RWPE2 (cell line): ENCODE data around the gene PLAAT5.
"Not testable (repeated sequence)": the region's sequence is repeated elsewhere in the genome, so short reads cannot be mapped to it uniquely, and the experiment has no call there.

Source experiments
- ATAC-seq: fragments of 200-7000 bp; cut with Tn5 transposase; 3 replicates; pipeline ENCODE4 v1.9.1; 2021; ENCODE audit warnings: low read depth
- DNase-seq: peaks from one replicate; pipeline ENCODE4 v3.0.0-alpha.2; 2020; ENCODE audit warnings: low spot score
- H3K27ac ChIP-seq: fragments of 450-650 bp; 2 replicates; pipeline ENCODE4 v1.5.1; 2017; ENCODE audit warnings: mild to moderate bottlenecking; ENCODE audit not compliant: poor library complexity, severe bottlenecking
- H3K27me3 ChIP-seq: fragments of 250-450 bp; sonication (Bioruptor Pico); 2 replicates; pipeline ENCODE4 v1.5.1; 2021; ENCODE audit warnings: mild to moderate bottlenecking, moderate library complexity; ENCODE audit not compliant: insufficient read depth, poor library complexity, severe bottlenecking
- H3K36me3 ChIP-seq: fragments of 250-450 bp; sonication (Bioruptor Pico); 2 replicates; pipeline ENCODE4 v1.5.1; 2020; ENCODE audit warnings: low read depth, mild to moderate bottlenecking, moderate library complexity
- H3K4me1 ChIP-seq: fragments of 250-450 bp; sonication (Bioruptor Pico); 2 replicates; pipeline ENCODE4 v1.5.1; 2021; ENCODE audit warnings: mild to moderate bottlenecking, moderate library complexity; ENCODE audit not compliant: insufficient read depth, poor library complexity, severe bottlenecking
- H3K4me3 ChIP-seq: fragments of 250-450 bp; sonication (Bioruptor Pico); 2 replicates; pipeline ENCODE4 v1.5.1; 2021; ENCODE audit warnings: mild to moderate bottlenecking, moderate library complexity; ENCODE audit not compliant: severe bottlenecking
- H3K9me3 ChIP-seq: fragments of 250-450 bp; sonication (Bioruptor Pico); 2 replicates; pipeline ENCODE4 v1.5.1; 2021; ENCODE audit warnings: mild to moderate bottlenecking, moderate library complexity; ENCODE audit not compliant: severe bottlenecking
- TF ChIP-seq, protein P1 (sequence below): fragments of 450-650 bp; IDR thresholded peaks from one replicate; pipeline ENCODE4 v1.5.1; 2017; ENCODE audit warnings: mild to moderate bottlenecking, moderate library complexity; ENCODE audit not compliant: poor library complexity, severe bottlenecking

The PLAAT5 gene

DNA sequence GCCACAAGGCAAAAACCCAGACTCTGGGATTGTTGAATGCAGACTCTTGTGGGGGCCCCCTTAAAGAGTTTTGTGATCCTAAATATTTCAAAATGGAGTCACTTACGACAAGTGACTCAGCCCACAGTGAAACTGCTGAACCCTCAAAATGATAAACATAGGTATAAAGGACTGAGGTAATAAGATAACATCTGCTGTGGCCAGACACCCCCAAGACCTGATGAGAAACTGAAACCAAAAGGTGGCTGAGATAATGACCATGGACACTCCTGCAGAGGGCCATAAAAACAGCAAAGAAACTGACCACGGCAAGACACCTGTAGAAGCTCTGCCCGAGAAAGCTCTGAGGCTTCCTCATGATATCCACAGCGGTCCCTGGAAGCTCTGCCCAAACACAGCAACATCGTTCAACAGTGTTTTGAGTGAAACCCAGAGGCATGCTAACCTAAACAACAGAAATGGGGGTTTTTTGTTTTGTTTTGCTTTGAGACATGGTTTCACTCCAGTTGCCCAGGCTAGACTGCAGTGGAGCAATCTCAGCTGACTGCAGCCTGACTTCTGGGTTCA lies 44.0 kb upstream of the PLAAT5 start:
- Histone ChIP-seq H3K4me1 (peaks cover 3% of the 10 kb centered on the region), H3K27me3 (no peaks in the 10 kb centered on the region), H3K9me3 (no peaks in the 10 kb centered on the region), H3K36me3 (no peaks in the 10 kb centered on the region), H3K4me3 (no peak overlapping the region), H3K27ac (no peak overlapping the region)
- DNase-seq, result no peak
- TF ChIP-seq, protein P1, sequence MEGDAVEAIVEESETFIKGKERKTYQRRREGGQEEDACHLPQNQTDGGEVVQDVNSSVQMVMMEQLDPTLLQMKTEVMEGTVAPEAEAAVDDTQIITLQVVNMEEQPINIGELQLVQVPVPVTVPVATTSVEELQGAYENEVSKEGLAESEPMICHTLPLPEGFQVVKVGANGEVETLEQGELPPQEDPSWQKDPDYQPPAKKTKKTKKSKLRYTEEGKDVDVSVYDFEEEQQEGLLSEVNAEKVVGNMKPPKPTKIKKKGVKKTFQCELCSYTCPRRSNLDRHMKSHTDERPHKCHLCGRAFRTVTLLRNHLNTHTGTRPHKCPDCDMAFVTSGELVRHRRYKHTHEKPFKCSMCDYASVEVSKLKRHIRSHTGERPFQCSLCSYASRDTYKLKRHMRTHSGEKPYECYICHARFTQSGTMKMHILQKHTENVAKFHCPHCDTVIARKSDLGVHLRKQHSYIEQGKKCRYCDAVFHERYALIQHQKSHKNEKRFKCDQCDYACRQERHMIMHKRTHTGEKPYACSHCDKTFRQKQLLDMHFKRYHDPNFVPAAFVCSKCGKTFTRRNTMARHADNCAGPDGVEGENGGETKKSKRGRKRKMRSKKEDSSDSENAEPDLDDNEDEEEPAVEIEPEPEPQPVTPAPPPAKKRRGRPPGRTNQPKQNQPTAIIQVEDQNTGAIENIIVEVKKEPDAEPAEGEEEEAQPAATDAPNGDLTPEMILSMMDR, result no peak
- ATAC-seq, result no peak

DNA sequence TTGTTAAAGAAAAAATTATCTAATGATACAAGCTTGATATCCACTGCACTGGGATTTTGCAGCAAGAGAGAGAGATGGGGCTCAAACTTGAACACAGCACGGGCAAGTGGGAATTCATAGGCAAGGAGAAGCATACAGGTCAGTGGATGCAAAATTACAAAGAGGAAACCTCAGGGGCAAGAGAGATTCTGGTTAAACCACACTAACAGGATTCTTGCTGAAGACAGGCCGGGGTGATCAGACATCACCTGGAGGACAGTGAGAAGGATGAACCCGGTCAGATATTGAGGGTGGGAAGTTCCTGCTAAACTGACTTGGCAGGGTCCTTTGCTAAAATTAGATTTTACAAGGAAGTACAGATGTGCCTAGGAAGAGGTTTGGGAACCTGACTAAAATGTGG lies 43.1 kb upstream of the PLAAT5 start:
- no peaks in the 10 kb centered on the region for H3K27me3 ChIP-seq
- TF ChIP-seq, protein P1, result no peak
- peaks cover 3% of the 10 kb centered on the region for H3K4me1 ChIP-seq
- H3K9me3 ChIP-seq, result no peaks in the 10 kb centered on the region
- no peak overlapping the region for H3K27ac ChIP-seq
- ATAC-seq, result no peak
- H3K4me3 ChIP-seq, result no peak overlapping the region
- no peak for DNase-seq
- H3K36me3 ChIP-seq, result no peaks in the 10 kb centered on the region

DNA sequence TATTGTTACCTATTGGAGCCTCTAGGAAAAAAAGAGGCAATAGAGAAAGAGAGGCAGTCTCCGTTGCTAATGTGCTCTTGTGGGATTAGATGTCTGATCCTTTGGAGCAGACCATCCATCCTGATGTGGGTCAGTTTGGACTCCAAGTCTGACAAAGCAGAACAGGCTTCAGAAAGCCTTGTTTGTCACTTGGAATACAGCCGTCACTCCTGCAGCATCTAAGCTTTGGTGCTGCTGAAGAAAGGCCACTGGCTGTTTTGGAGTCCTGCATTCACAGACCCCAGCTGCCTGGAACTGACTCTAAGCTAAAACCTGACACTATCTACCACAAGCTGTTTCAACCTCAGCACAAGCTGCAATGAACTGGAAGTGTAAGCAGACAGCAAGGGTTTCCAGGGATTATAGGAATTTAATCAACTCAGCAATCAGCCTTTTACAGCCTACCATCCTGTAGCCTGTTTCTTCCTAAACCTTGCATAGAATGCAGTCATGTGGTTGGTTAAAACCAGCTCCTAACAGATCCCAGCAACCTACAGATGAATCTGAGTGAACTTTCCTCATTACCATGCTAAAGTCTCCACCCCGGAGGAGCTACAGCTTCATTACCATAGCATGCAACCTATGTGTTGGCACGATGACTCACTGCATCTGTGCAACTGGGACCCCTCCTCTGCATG lies 42.0 kb upstream of the PLAAT5 start:
- DNase-seq (no peak), ATAC-seq (no peak)
- Histone ChIP-seq H3K9me3 (no peaks in the 10 kb centered on the region), H3K36me3 (no peaks in the 10 kb centered on the region), H3K27ac (no peak overlapping the region), H3K4me3 (no peak overlapping the region), H3K27me3 (no peaks in the 10 kb centered on the region), H3K4me1 (peaks cover 3% of the 10 kb centered on the region)
- TF ChIP-seq, protein P1, result no peak

DNA sequence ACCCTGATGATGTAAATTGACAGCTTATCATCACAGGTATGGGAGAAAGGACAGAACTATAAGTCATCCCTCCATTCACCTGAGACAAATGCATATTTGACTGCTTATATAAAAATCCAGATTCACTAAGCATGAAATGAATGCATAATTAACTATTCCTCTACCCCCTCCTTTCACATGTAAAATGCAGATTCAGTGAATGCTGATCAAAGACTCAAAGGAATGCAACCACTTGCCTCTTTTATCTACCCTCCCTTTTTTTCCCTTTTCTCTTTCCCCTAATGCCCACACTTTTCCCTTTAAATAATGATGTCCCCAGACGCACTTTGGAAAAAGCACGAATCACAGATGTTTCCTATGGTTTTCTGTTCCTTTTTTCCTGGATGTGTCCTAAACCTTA lies 41.1 kb upstream of the PLAAT5 start:
- no peak overlapping the region for H3K27ac ChIP-seq
- H3K9me3 ChIP-seq, result no peaks in the 10 kb centered on the region

DNA sequence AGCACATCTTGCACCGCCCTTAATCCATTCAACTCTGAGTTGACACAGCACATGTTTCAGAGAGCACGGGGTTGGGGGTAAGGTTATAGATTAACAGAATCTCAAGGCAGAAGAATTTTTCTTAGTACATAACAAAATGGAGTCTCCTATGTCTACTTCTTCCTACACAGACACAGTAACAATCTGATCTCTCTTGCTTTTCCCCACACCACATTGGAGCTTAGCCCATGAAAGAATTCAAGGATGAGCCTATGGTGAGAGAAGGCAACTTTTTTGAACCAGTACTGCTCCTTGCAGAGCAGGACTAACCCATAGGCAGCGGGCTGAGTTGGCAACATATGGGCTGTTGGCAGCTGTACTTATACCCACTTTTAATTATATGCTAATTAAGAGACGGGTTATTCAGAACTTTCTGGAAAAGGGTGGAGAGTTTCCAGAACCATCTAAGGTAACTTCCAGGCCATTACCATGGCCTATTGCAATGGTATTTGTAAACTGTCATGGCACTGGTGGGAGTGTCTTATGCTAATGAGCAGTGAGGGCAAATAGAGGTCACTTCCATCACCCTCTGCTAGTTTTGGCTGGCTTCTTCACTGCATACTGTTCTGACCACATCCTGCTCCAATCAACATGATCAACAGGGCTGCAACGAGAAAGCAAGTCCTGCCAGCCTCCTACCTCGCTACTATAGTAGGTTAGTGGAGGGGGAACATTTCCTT lies 40.3 kb upstream of the PLAAT5 start:
- DNase-seq, result not testable (repeated sequence)
- ATAC-seq, result peak; percentile 78

More for the DNA sequence above, 41.1 kb upstream of the PLAAT5 start:
- Histone ChIP-seq H3K4me1 (peaks cover 3% of the 10 kb centered on the region), H3K4me3 (no peak overlapping the region), H3K36me3 (no peaks in the 10 kb centered on the region), H3K27me3 (no peaks in the 10 kb centered on the region)
- DNase-seq (no peak), ATAC-seq (no peak)
- TF ChIP-seq, protein P1, result no peak

More for the DNA sequence above, 40.3 kb upstream of the PLAAT5 start:
- H3K4me1 ChIP-seq, H3K9me3 ChIP-seq, H3K4me3 ChIP-seq, H3K36me3 ChIP-seq, H3K27ac ChIP-seq, H3K27me3 ChIP-seq: not testable (repeated sequence)
